Tibial artery (tissue), 4 donors: ENCODE results near the gene GRAP.

Source experiments
- DNase-seq, 2 donors: peaks; one replicate each; pipeline ENCODE4 v3.0.0-alpha.2; 2019
- H3K27ac ChIP-seq, 2 donors: fragments of 200-600 bp; sonication (generic) in 1 of 2; 1 replicate in 1 of 2; 2 replicates in 1 of 2; pipeline ENCODE4 v1.5.1; 2018 to 2019; ENCODE audit warnings: mild to moderate bottlenecking in 1 of 2
- H3K27me3 ChIP-seq, 2 donors: fragments of 200-600 bp; sonication (generic) in 1 of 2; one replicate each; pipeline versions ENCODE4 v1.5.1 to v1.6.0; 2016 to 2019
- H3K36me3 ChIP-seq, 3 donors: fragments of 200-600 bp; sonication (generic) in 2 of 3; one replicate each; pipeline ENCODE4 v1.5.1; 2016 to 2019; ENCODE audit warnings: mild to moderate bottlenecking in 2 of 3
- H3K4me1 ChIP-seq, 4 donors: fragments of 200-600 bp; sonication (generic) in 2 of 4; 1 replicate in 3 of 4; 2 replicates in 1 of 4; pipeline ENCODE4 v1.5.1; 2016 to 2019
- H3K4me3 ChIP-seq, 2 donors: fragments of 200-600 bp; sonication (generic) in 1 of 2; 1 replicate in 1 of 2; 2 replicates in 1 of 2; pipeline ENCODE4 v1.5.1; 2018 to 2019; ENCODE audit warnings: mild to moderate bottlenecking in 2 of 2
- H3K9me3 ChIP-seq, 3 donors: fragments of 200-600 bp; sonication (generic) in 1 of 3; one replicate each; pipeline ENCODE4 v1.5.1; 2016 to 2019
- intact Hi-C: fragments of 100-400 bp; cut with DNase I; formaldehyde crosslinking; loops from one replicate; pipeline ENCODE4 v1.15.0; 2023; ENCODE audit warnings: low total_unique reads
- TF ChIP-seq, protein P1 (sequence below), 2 experiments: fragments of 200-600 bp in 1 of 2; fragments of 450-650 bp in 1 of 2; IDR thresholded peaks; one replicate each; pipeline ENCODE4 v1.5.1; 2017 to 2019; ENCODE audit warnings: antibody characterized with exemption in 2 of 2, mild to moderate bottlenecking in 1 of 2, moderate library complexity in 1 of 2

Gene GRAP

DNA sequence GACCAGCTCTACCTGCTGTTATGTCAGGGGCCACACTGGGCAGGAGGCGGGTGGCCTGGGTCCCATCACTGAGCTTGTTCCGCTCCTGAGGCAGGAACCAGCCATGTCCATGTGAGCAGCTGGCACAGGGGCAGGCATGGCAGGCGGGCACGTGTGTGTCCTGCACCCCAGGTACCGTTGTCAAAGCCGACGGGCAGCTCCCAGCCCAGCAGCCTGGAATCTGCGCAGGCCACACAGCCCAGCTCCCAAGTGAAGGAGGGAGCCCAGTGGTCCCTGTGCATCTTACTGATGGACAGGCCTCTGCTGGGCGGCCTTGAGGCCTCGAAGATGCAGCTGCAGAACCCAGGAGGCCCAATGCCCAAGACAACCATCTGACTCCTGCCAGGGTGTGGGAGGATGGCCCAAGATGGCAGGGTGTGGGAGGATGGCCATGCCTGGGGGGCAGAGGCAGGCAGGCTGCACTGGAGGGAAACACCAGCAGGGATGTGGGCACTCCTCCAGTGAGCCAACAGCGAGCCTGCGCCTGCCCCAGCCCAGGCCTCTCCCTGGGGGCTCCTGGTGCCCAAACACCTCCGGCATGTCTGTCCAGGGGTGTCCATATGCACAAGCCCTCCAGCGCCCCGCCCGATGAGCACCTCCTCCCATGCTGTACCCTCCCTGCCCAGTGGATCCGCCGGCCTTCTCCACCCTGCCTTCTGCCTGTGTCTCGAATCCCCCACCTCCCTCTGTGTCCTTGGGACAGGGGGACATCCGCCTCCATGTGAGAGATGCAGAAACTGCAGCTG lies 55.0 kb downstream of the GRAP start:
- Histone ChIP-seq H3K27ac (no peak overlapping the region), H3K4me1 (no peaks in the 10 kb centered on the region), H3K36me3 (peaks cover 0 to 21% (median 10%) of the 10 kb centered on the region in 3 donors), H3K27me3 (no peaks in the 10 kb centered on the region), H3K9me3 (peaks cover 0 to 5% (median 0%) of the 10 kb centered on the region in 3 donors), H3K4me3 (no peak overlapping the region)
- TF ChIP-seq, protein P1, sequence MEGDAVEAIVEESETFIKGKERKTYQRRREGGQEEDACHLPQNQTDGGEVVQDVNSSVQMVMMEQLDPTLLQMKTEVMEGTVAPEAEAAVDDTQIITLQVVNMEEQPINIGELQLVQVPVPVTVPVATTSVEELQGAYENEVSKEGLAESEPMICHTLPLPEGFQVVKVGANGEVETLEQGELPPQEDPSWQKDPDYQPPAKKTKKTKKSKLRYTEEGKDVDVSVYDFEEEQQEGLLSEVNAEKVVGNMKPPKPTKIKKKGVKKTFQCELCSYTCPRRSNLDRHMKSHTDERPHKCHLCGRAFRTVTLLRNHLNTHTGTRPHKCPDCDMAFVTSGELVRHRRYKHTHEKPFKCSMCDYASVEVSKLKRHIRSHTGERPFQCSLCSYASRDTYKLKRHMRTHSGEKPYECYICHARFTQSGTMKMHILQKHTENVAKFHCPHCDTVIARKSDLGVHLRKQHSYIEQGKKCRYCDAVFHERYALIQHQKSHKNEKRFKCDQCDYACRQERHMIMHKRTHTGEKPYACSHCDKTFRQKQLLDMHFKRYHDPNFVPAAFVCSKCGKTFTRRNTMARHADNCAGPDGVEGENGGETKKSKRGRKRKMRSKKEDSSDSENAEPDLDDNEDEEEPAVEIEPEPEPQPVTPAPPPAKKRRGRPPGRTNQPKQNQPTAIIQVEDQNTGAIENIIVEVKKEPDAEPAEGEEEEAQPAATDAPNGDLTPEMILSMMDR (IDR thresholded peaks at IDR 0.05): no peak
- intact Hi-C loops: no loop called here
- DNase-seq: no peak

DNA sequence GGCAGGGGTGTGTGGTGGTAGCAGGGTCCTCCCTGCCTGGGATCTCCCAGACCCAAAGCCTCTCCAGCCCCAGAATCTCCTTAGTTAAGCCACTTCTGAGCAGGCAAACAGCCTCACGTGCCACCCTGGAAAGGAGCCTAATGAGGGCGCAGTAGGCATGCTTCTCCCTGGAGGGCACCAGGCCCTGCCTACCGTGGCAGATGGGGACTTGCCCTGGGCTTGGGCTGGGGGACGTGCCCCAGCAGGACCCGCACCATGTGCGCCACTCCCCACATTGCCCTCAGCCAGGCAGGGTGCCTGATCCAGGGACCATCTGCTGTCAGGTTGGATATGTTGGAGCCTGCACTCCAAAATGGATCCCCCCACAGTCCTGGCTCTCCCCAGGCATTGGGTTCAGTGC lies 56.4 kb downstream of the GRAP start:
- H3K4me3 ChIP-seq: no peak overlapping the region
- no peak for DNase-seq
- TF ChIP-seq, protein P1 (IDR thresholded peaks at IDR 0.05): no peak
- H3K27ac ChIP-seq: no peak overlapping the region
- no peaks in the 10 kb centered on the region for H3K4me1 ChIP-seq
- intact Hi-C loops: no loop called here
- no peaks in the 10 kb centered on the region for H3K27me3 ChIP-seq
- H3K36me3 ChIP-seq: peaks cover 0 to 31% (median 10%) of the 10 kb centered on the region in 3 donors
- peaks cover 0 to 1% (median 0%) of the 10 kb centered on the region in 3 donors for H3K9me3 ChIP-seq

DNA sequence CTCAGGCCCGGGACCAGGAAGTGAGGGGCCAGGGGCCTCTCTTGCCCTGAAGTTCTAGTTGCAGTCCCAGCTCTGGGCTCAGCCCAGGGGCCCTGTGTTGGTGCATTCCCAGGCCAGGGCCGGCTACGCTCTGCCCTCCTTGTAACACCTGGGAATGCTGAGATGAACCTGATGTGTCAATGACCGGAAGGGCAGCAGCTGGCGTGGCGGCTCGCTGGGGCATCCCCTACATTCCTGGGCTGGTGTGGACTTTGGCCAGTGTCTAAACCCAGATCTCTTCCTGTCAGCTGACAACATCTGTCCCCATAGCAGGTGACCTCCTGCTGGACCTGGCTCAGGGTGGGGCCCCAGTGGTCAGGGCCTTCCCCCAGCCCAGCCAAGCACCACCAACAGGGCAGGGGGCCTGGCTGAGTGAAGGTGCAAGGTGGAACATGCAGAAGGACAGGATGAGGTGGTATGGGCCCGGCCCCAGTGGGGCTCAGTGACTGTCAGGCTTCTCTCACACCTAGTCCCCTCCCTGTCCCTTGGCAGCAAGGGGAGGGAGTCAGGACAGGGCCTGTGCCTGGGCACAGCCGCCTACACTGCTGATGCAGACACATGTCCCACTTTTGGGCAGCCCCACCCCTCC lies 58.1 kb downstream of the GRAP start:
- Histone ChIP-seq H3K27me3 (no peaks in the 10 kb centered on the region), H3K4me3 (no peak overlapping the region), H3K9me3 (no peaks in the 10 kb centered on the region), H3K27ac (no peak overlapping the region), H3K4me1 (no peaks in the 10 kb centered on the region), H3K36me3 (peaks cover 0 to 44% (median 10%) of the 10 kb centered on the region in 3 donors)
- no peak for DNase-seq
- intact Hi-C loops: no loop called here
- TF ChIP-seq, protein P1 (IDR thresholded peaks at IDR 0.05): no peak

DNA sequence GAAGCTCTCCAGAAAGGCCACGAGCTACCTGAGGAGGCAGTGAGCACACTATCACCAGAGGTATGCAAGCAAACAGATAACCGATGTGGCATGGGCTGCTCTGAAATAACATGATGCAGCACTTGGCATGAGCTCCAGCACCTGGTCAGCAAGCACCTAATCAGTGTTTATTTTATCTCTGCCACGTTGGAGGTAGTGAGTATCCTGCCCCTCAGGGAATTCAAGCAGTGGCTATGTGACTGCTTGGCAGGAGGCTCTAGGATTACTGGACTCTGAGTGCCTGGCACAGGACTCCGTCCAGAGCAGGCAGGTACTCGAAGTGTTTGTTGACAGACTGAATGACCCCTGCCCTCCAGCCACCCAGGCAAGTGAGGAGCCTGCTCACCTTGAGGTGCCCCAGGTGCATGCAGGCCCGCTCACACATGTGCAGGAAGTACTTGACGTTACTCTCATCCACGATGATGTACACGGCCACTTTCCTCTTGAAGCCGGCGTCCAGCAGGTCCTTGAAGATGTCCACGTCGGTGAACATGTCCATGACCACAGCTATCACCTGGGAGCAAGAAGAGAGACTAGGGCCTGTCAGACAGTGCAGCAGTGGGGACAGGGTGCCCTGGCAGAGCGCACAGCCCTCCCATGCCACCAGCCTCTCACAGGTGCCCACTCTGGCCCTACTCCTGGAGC lies 58.8 kb downstream of the GRAP start:
- no peaks in the 10 kb centered on the region for H3K9me3 ChIP-seq
- DNase-seq: no peak
- H3K4me1 ChIP-seq: no peaks in the 10 kb centered on the region
- no peak overlapping the region for H3K27ac ChIP-seq
- TF ChIP-seq, protein P1 (IDR thresholded peaks at IDR 0.05): no peak
- intact Hi-C loops: no loop called here
- peaks cover 0 to 46% (median 10%) of the 10 kb centered on the region in 3 donors for H3K36me3 ChIP-seq
- H3K27me3 ChIP-seq: no peaks in the 10 kb centered on the region
- no peak overlapping the region for H3K4me3 ChIP-seq

DNA sequence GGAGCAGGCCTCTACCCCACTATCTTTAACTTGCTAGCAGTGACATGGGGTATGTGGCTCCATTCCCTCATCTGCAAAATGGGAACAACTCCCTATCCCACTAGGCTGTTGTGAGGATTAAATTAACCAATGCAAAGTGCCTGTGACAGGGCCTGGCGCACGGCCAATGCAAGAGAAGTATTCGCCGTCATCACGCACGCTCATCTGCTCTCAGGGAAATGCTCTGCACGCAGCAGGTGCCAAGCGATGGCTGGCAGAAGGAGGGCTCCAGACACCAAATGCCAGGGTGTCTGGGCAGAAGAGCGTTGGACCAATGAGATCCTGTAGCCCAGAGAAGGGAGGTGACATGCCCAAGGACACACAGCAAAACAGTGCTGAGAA lies 59.5 kb downstream of the GRAP start:
- no peak overlapping the region for H3K27ac ChIP-seq
- no peaks in the 10 kb centered on the region for H3K27me3 ChIP-seq
- no peak for DNase-seq
- H3K4me1 ChIP-seq: no peaks in the 10 kb centered on the region
- H3K4me3 ChIP-seq: no peak overlapping the region
- H3K9me3 ChIP-seq: no peaks in the 10 kb centered on the region
- peaks cover 0 to 46% (median 10%) of the 10 kb centered on the region in 3 donors for H3K36me3 ChIP-seq
- TF ChIP-seq, protein P1 (IDR thresholded peaks at IDR 0.05): no peak
- intact Hi-C loops: no loop called here
